HepG2 (cell line): ENCODE measurements around the gene ATL2. TPM values are rescaled to one million over a fixed set of nuclear protein-coding genes. Genes with fewer than 3 reads are reported as not detected.

Experiments used
- CHD2 ChIP-seq: IDR thresholded peaks from 2 replicates; pipeline ENCODE4 v1.6.1; 2011; ENCODE audit warnings: low read depth, low read length, improper control_type of control experiment
- EED ChIP-seq: sonication (generic); formaldehyde crosslinking; IDR thresholded peaks from 2 replicates; pipeline ENCODE4 v1.5.0; 2020; ENCODE audit warnings: mild to moderate bottlenecking, missing genetic modification reagents
- KAT8 ChIP-seq: IDR thresholded peaks from 2 replicates; pipeline ENCODE4 v1.6.1; 2016; ENCODE audit warnings: missing genetic modification reagents, missing compliant biosample characterization
- MAFF ChIP-seq: IDR thresholded peaks from 2 replicates; pipeline ENCODE4 v1.6.1; 2011; ENCODE audit warnings: low read depth, low read length, improper control_type of control experiment
- MTF2 ChIP-seq: sonication (generic); formaldehyde crosslinking; IDR thresholded peaks from 2 replicates; pipeline ENCODE4 v1.5.0; 2020; ENCODE audit warnings: missing genetic modification reagents, borderline replicate concordance
- PLRG1 ChIP-seq: fragments of 450-650 bp; conservative IDR thresholded peaks from 2 replicates; pipeline ENCODE4 v1.6.1; 2016
- SKI ChIP-seq: fragments of 450-650 bp; IDR thresholded peaks from one replicate; pipeline ENCODE4 v1.6.1; 2018; ENCODE audit warnings: mild to moderate bottlenecking; ENCODE audit not compliant: partially characterized antibody
- WIZ ChIP-seq: sonication (generic); formaldehyde crosslinking; IDR thresholded peaks from 2 replicates; pipeline ENCODE4 v1.5.1; 2020; ENCODE audit warnings: mild to moderate bottlenecking, missing genetic modification reagents
- ZNF142 ChIP-seq: sonication (generic); formaldehyde crosslinking; IDR thresholded peaks from 2 replicates; pipeline ENCODE4 v1.4.0; 2020; ENCODE audit warnings: missing genetic modification reagents
- ZNF17 ChIP-seq: sonication (generic); formaldehyde crosslinking; IDR thresholded peaks from 2 replicates; pipeline ENCODE4 v1.5.0; 2020; ENCODE audit warnings: mild to moderate bottlenecking, missing genetic modification reagents
- ZNF251 ChIP-seq: sonication (generic); formaldehyde crosslinking; IDR thresholded peaks from 2 replicates; pipeline ENCODE4 v1.9.0; 2021; ENCODE audit warnings: mild to moderate bottlenecking, missing genetic modification reagents
- ZNF292 ChIP-seq: sonication (generic); formaldehyde crosslinking; IDR thresholded peaks from 2 replicates; pipeline ENCODE4 v1.8.1; 2022; ENCODE audit warnings: mild to moderate bottlenecking, low read depth, missing genetic modification reagents, borderline replicate concordance
- ZNF556 ChIP-seq: sonication (generic); formaldehyde crosslinking; IDR thresholded peaks from 2 replicates; pipeline ENCODE4 v1.4.0; 2020; ENCODE audit warnings: mild to moderate bottlenecking, missing genetic modification reagents, borderline replicate concordance
- ZNF644 ChIP-seq: IDR thresholded peaks from 2 replicates; pipeline ENCODE4 v1.6.1; 2016; ENCODE audit warnings: low read depth
- ZNF724P ChIP-seq: sonication (generic); formaldehyde crosslinking; IDR thresholded peaks from 2 replicates; pipeline ENCODE4 v1.8.0; 2022; ENCODE audit warnings: missing genetic modification reagents, borderline replicate concordance
- ZNF839 ChIP-seq: sonication (generic); formaldehyde crosslinking; IDR thresholded peaks from 2 replicates; pipeline ENCODE4 v1.4.0; 2020; ENCODE audit warnings: missing genetic modification reagents, mild to moderate bottlenecking, borderline replicate concordance
- polyA plus RNA-seq, 8 experiments: library from polyadenylated mRNA; depleted of rRNA in 3 of 8; stranded (reverse) in 7 of 8; unstranded in 1 of 8; fragments of >200 nt; fragmentation: Illumina TruSeq in 4 of 8; extraction: Trizol in 4 of 8; gene quantifications; 2 replicates each; pipeline versions ENCODE4 v1.2.1 to v1.2.3, GENCODE V29; 2011 to 2016; ENCODE audit warnings: low read depth in 4 of 8, missing spikeins in 1 of 8, mixed read lengths in 1 of 8; ENCODE audit not compliant: insufficient read depth in 1 of 8
- total RNA-seq, 5 experiments: library from RNA; depleted of rRNA; stranded (reverse); fragments of >200 nt; fragmentation: Illumina TruSeq; extraction: Trizol; gene quantifications; 2 replicates each; pipeline ENCODE4 v1.2.3, GENCODE V29; 2016; ENCODE audit warnings: low read depth in 1 of 5
- TF ChIP-seq, protein P1 (sequence below): sonication (generic); formaldehyde crosslinking; IDR thresholded peaks from 2 replicates; pipeline ENCODE4 v1.4.0; 2020; ENCODE audit warnings: missing genetic modification reagents, borderline replicate concordance
- TF ChIP-seq, protein P2 (sequence below): sonication (generic); formaldehyde crosslinking; IDR thresholded peaks from 2 replicates; pipeline ENCODE4 v1.8.0; 2022; ENCODE audit warnings: mild to moderate bottlenecking, missing genetic modification reagents

The ATL2 gene
- total and polyA plus RNA-seq, 2 of the 13 experiments (the other 11 are each of a cell fraction or from before 2014, with no cell fraction given): 56.5 to 119 TPM

DNA sequence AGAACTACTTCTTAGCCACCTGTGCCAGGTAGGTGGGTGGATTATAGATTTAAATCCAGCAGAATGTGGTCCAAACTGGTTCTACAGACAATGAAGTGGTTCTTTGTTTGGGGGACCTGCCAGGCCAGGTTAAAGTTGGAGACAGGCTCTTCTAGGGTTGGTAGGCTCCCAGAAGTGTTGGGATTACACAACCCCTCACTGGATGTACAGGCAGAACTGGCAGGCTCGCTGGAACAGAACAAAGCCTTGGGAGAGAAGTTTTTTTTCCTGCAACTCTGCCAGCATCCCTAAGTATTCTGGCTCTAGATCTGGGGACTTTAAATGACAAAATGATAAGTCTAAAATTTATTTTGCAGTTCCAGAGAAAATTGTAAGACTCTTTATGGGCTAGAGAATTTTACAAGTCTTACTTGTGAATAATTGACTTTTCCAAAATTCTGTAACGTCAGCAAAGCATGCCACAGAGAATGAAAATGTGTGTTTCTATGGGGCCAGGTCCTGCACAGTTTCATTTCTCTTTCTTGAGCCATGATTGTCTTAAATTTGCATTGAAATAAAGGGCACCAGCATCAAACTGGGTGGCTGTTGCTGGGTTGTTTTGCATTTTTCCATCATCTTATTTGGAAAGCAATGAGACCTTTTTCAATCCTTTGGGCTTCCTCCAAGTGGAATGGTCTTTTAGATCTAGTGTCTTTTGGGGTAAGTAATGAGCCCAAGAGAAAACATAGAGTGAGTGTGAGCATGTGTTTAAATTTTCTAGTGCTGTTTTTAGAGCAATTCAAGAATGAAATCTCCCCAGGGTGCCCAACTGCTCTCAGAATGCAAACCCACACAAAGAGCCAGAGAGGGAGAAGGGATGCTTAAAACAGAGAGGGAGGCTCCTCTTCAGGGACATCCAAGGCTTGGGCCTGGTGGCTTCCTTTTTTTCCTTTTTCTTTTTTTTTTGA is 32.4 kb upstream of the ATL2 start (continued):
- TF ChIP-seq, protein P1, sequence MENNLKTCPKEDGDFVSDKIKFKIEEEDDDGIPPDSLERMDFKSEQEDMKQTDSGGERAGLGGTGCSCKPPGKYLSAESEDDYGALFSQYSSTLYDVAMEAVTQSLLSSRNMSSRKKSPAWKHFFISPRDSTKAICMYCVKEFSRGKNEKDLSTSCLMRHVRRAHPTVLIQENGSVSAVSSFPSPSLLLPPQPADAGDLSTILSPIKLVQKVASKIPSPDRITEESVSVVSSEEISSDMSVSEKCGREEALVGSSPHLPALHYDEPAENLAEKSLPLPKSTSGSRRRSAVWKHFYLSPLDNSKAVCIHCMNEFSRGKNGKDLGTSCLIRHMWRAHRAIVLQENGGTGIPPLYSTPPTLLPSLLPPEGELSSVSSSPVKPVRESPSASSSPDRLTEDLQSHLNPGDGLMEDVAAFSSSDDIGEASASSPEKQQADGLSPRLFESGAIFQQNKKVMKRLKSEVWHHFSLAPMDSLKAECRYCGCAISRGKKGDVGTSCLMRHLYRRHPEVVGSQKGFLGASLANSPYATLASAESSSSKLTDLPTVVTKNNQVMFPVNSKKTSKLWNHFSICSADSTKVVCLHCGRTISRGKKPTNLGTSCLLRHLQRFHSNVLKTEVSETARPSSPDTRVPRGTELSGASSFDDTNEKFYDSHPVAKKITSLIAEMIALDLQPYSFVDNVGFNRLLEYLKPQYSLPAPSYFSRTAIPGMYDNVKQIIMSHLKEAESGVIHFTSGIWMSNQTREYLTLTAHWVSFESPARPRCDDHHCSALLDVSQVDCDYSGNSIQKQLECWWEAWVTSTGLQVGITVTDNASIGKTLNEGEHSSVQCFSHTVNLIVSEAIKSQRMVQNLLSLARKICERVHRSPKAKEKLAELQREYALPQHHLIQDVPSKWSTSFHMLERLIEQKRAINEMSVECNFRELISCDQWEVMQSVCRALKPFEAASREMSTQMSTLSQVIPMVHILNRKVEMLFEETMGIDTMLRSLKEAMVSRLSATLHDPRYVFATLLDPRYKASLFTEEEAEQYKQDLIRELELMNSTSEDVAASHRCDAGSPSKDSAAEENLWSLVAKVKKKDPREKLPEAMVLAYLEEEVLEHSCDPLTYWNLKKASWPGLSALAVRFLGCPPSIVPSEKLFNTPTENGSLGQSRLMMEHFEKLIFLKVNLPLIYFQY: no peak
- TF ChIP-seq PLRG1: no peak
- TF ChIP-seq ZNF724P: no peak
- 0 out of 2 replicates have a peak, but pooled peaks have one; percentile 28 for TF ChIP-seq MAFF
- no peak for TF ChIP-seq CHD2
- TF ChIP-seq ZNF839: no peak
- TF ChIP-seq KAT8 (CRISPR knock-in tag): no peak
- no peak for TF ChIP-seq ZNF251
- TF ChIP-seq EED: no peak
- TF ChIP-seq ZNF142 (CRISPR knock-in tag): no peak
- no peak for TF ChIP-seq ZNF556 (CRISPR knock-in tag)
- peak; percentile 21; the same call in 1 of the 2 replicates for TF ChIP-seq ZNF292 (CRISPR knock-in tag)
- TF ChIP-seq, protein P2, sequence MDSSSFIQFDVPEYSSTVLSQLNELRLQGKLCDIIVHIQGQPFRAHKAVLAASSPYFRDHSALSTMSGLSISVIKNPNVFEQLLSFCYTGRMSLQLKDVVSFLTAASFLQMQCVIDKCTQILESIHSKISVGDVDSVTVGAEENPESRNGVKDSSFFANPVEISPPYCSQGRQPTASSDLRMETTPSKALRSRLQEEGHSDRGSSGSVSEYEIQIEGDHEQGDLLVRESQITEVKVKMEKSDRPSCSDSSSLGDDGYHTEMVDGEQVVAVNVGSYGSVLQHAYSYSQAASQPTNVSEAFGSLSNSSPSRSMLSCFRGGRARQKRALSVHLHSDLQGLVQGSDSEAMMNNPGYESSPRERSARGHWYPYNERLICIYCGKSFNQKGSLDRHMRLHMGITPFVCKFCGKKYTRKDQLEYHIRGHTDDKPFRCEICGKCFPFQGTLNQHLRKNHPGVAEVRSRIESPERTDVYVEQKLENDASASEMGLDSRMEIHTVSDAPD: no peak
- 0 out of 2 replicates have a peak, but pooled peaks have one; percentile 34 for TF ChIP-seq ZNF644 (CRISPR knock-in tag)
- TF ChIP-seq ZNF17 (CRISPR knock-in tag): no peak
- peak; percentile 50; the same call in 1 of the 2 replicates for TF ChIP-seq WIZ (CRISPR knock-in tag)
- TF ChIP-seq SKI: no peak
- no peak for TF ChIP-seq MTF2
